OCI-LY7 (cell line): ENCODE data around the gene CCDC91.

Experiments used
- CTCF ChIP-seq: fragments of 200-600 bp; sonication (generic); conservative IDR thresholded peaks from 2 replicates; pipeline ENCODE4 v1.5.1; 2014; ENCODE audit warnings: mild to moderate bottlenecking, antibody characterized with exemption, low read length, moderate library complexity, mixed read lengths
- EZH2phosphoT487 ChIP-seq: fragments of 200-600 bp; sonication (generic); IDR thresholded peaks from 2 replicates; pipeline ENCODE4 v1.6.1; 2018; ENCODE audit warnings: low read depth, borderline replicate concordance, mild to moderate bottlenecking, mixed run types, antibody characterized with exemption, low read length, moderate library complexity, mixed read lengths

GRCh38 chr12:28316049-28316448 is 125.8 kb downstream of the CCDC91 start:
- no peak for TF ChIP-seq CTCF
- TF ChIP-seq EZH2phosphoT487: no peak
